ENCODE measurements around the gene ETS1.

Gene ETS1

GRCh38 chr11:128608746-128609407 is 21.5 kb upstream of the ETS1 start:
- no peak for TF ChIP-seq MYC (IDR thresholded peaks at IDR 0.05; ENCODE audit: low read depth, low read length)
- no peak for TF ChIP-seq POLR2A (IDR thresholded peaks at IDR 0.05; ENCODE audit: extremely low read depth, insufficient read length)
- no peak for TF ChIP-seq CTCF (IDR thresholded peaks at IDR 0.05; ENCODE audit: low read depth, low read length)
- DNase-seq (ENCODE audit: low read depth) = no peak
- no peak overlapping the region for H3K4me3 ChIP-seq (ENCODE audit: low read depth, low read length)

DNA sequence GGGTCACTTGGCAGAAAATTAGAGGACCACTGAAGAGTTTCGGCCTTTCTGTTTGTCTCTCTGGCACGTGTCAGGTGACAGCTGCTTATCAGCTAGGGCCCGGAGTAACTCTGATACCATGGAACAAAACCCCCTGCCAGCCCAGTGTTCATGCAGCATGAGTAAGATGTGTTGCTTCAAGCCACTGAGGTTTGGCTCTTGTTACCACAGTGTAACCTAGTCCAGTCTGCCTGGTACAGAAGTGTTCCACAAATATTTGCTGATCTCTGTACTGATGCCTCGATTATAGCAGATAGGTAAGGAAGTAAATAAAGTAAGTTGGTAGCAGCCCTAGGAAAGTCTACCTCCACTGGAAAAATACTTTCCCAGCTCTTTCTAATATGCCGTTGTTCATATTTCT is 20.5 kb upstream of the ETS1 start:
- TF ChIP-seq CTCF (IDR thresholded peaks at IDR 0.05; ENCODE audit: low read depth, low read length) (no peak), MAX (IDR thresholded peaks at IDR 0.05; ENCODE audit: low read depth, low read length) (no peak), POLR2A (IDR thresholded peaks at IDR 0.05; ENCODE audit: extremely low read depth, insufficient read length) (no peak), MYC (IDR thresholded peaks at IDR 0.05; ENCODE audit: low read depth, low read length) (no peak)
- DNase-seq (ENCODE audit: low read depth) = no peak
- no peak overlapping the region for H3K4me3 ChIP-seq (ENCODE audit: low read depth, low read length)

- H3K4me3 ChIP-seq (ENCODE audit: low read depth, low read length) = no peak overlapping the region
- TF ChIP-seq POLR2A (IDR thresholded peaks at IDR 0.05; ENCODE audit: extremely low read depth, insufficient read length) = no peak
- TF ChIP-seq MYC (IDR thresholded peaks at IDR 0.05; ENCODE audit: low read depth, low read length) = no peak
- TF ChIP-seq MAX (IDR thresholded peaks at IDR 0.05; ENCODE audit: low read depth, low read length) = no peak
- TF ChIP-seq CTCF (IDR thresholded peaks at IDR 0.05; ENCODE audit: low read depth, low read length) = no peak
- DNase-seq (ENCODE audit: low read depth) = no peak
These were observed 17.4 kb upstream of the ETS1 start for GRCh38 chr11:128604723-128605122.

GRCh38 chr11:128603752-128604414 is 16.5 kb upstream of the ETS1 start:
- no peak for TF ChIP-seq CTCF (IDR thresholded peaks at IDR 0.05; ENCODE audit: low read depth, low read length)
- no peak for TF ChIP-seq POLR2A (IDR thresholded peaks at IDR 0.05; ENCODE audit: extremely low read depth, insufficient read length)
- TF ChIP-seq MAX (IDR thresholded peaks at IDR 0.05; ENCODE audit: low read depth, low read length) = no peak
- TF ChIP-seq MYC (IDR thresholded peaks at IDR 0.05; ENCODE audit: low read depth, low read length) = no peak
- DNase-seq (ENCODE audit: low read depth) = peak; percentile 39
- H3K4me3 ChIP-seq (ENCODE audit: low read depth, low read length) = no peak overlapping the region

DNA sequence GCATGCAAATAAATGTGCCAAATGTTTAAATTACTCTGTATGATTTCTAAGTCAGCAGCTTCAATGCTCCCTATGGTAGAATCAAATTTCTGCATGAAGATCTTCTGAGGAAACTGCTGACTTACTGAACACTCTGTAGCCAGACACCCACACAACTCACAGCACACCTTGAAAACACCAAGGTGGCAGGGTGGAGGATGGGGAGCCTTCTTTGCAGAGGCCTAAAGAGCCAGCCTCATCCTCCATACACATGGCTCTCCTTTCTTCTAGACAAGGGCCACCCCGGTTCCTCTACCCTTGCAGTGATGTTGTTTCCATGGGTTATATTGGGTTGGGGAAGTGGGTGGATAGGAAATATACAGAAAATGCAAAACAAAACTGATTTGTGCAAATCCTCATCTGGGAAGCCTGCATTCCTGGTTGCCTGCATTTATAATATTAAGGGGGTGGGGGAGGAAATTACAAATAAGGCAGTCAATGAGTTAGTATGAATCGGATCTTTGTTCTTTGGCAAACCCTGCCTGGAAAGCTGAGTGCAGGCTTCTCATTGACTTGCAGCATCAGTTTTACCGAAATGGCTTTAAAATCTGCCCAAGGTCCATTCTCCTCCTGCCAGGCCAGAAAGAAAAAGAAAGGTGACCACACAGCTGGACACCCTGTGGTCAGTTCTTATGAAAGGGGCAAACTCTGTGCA is 15.8 kb upstream of the ETS1 start:
- TF ChIP-seq CTCF (IDR thresholded peaks at IDR 0.05; ENCODE audit: low read depth, low read length) (no peak), POLR2A (IDR thresholded peaks at IDR 0.05; ENCODE audit: extremely low read depth, insufficient read length) (no peak)
- DNase-seq (ENCODE audit: low read depth) = no peak

More for the DNA sequence above, 15.8 kb upstream of the ETS1 start:
- H3K4me3 ChIP-seq (ENCODE audit: low read depth, low read length) = no peak overlapping the region
